HG02870 (cell line): ENCODE measurements around the gene LARP6.
A peak's percentile ranks its signal among the peaks of the same experiment; 100 is the strongest.
"Not testable (repeated sequence)": the region's sequence is repeated elsewhere in the genome, so short reads cannot be mapped to it uniquely, and the experiment has no call there.

Source experiments
- ATAC-seq: cut with Tn5 transposase; IDR thresholded peaks from one replicate; pipeline ENCODE4 v1.9.1; 2021; ENCODE audit warnings: mild to moderate bottlenecking, moderate library complexity; ENCODE audit not compliant: unreplicated experiment

The LARP6 gene

DNA sequence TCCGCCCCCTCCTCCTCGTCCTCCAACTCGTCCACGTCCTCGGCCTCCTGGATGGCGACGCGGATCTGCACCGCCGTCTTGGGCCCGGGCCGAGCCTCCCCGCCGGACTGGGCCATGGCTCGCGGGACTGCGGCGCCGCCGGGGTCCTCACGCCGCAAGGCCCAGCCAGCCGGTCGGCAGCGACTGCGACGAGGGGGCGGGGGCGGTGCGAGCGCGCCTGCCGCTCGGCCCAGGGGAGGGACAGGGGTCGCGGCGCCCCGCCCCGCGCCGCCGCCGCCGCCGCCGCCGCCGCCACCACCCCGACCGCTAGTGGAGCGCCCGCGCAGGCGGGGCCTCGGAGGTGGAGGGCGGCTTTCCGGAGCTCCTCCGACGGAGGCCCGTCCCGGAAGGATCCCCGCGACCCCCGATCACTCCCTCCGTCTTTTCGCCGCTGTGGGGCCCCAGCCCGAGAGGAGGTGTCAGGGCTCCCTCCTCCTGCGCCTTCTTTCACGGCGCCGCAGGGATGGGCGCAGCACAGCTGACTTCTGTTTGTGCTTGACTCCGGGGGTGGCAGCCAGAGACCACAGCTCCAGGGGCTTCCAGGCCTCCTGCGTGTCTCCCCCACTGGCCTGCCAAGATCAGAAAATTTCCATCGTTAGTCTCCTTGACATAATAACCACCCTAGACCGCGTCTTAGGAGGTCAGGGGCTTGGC is at the start of gene LARP6:
TSS of gene LARP6 (minus strand) at position 185 of the 693 bp plus-strand sequence. CDS start at position 116, 69 bp downstream.
- no peak for ATAC-seq

GRCh38 chr15:70902107-70902506 is 48.1 kb upstream of the LARP6 start:
- no peak for ATAC-seq

DNA sequence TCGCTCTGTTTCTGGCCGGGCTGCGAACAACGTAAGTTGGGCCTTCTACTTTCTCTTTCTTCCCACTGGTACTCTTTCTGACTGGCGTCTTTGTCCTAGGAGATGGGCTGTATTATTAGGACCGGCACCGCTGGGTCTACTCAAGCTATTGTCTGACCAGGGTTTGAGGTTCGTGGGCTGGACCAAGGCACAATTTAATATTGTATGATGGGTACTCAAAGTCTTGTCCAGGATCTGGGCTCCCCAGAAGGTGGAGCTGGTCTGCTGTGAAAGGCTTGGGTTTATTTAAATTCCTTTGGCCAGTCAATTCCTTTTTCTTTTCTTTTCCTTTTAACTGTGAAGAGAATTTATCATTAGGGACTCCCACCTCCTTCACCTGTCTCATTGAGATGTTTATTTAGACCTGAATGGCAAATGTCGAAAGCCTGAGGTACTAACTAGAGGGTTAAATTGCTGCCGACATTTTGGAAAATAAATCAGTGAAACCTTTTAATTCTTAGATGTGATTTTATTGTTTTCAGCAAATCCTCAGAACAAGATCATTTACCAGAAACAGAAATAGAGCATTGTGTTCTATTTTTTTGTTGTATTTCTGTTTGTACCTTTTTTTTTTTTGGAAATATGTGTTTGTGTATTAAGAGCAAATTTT is 39.1 kb upstream of the LARP6 start:
- no peak for ATAC-seq

- ATAC-seq, result peak; percentile 79
These were observed 38.3 kb upstream of the LARP6 start, which contains the start of the genes LRRC49 and THAP10 for GRCh38 chr15:70892002-70892911. LRRC49 (plus strand) TSS chr15:70892826; CDS start chr15:70892895, 69 bp downstream. THAP10 (minus strand) TSS chr15:70892433; CDS start chr15:70892272, 161 bp downstream.

DNA sequence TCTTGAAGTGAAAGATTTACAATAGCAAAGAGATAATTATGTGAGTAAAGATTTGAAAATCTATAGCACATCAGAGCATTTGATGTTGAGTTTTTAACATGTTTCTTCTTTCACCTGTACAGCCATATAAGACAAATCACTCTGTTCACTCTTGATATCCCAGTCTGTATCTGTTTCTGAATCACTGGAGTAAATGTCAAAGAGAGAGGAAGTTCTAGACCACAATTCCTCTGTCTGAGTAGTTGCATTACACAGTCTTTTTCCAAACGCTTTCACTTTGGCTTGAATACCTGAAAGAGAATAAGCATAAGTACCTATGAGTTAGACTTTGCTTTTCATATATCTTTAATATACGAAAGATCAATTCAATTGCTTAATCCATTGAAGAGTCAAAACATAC is 28.4 kb upstream of the LARP6 start:
- ATAC-seq, result no peak

DNA sequence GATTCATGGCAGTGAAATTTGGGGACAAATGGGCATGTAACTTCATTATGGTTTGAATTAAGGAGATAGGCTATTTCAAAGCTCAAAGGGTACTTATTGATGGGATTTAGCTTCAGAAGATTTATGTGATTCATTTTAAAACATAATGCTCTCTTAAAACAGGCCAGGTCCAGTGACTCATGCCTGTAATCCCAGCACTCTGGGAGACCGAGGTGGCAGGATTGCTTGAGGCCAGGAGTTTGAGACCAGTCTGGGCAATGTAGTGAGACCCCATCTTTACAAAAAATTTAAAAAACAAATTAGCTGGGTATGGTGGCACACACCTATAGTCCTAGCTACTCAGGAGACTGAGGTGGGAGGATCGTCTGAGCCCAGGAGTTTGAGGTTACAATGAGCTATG is 26.8 kb upstream of the LARP6 start:
- ATAC-seq, result no peak

DNA sequence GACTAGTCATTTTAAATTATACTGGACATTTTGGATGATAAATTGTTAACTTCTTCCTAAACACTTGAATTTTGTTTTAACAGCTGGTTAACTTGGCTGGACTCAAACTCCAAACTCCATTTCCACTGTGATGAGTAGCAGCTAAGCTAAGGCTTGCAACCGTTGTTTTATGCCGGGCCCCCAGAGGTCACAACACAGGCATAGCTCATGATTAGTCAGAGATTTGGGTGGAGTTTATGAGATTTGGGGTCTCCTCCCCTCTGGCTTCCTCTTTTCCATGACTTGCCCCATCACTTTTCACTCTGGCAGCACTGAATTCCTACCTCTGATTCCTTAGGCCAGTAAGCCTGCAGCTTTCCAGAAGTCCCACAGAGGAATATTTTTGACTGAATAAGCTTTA is 25.4 kb upstream of the LARP6 start:
- ATAC-seq, result no peak

GRCh38 chr15:70876683-70877082 is 22.7 kb upstream of the LARP6 start:
- no peak for ATAC-seq

GRCh38 chr15:70876011-70876410 is 22.1 kb upstream of the LARP6 start:
- no peak for ATAC-seq

- ATAC-seq, result no peak
These were observed 21.2 kb upstream of the LARP6 start for GRCh38 chr15:70875001-70875782.

- no peak for ATAC-seq
These were observed 19.5 kb upstream of the LARP6 start for GRCh38 chr15:70873232-70874054.

- not testable (repeated sequence) for ATAC-seq
These were observed 17.5 kb upstream of the LARP6 start for GRCh38 chr15:70871490-70871889.

- no peak for ATAC-seq
These were observed 16.1 kb upstream of the LARP6 start for GRCh38 chr15:70870051-70870450.

- no peak for ATAC-seq
These were observed 15.4 kb upstream of the LARP6 start for GRCh38 chr15:70869346-70869745.

DNA sequence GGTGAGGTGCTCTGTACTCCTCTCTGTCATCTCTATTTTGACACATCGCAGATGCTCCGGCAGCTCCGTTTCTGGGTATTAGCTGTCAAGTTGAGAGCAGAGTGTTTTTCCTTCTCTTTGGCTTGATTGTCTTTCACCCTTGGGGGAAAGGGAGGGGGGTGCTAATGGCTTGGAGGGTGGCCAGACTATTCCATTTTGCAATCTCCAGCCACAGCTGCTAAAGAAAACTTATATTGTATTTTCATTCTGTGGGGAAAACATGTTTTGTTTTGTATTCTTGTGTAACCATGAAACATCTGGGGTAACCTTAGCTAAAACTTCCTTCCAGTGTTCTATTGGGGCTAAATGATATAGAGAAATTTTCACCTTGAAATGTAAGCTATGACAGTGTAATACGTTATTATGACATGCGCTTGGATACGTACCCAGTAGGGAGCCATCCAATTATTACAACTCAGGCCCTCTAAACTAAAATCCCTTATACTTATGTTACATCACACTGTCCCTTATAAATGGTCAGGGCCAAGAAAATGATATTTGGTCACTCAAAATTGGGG is 14.0 kb upstream of the LARP6 start:
- no peak for ATAC-seq

GRCh38 chr15:70866982-70867641 is 13.2 kb upstream of the LARP6 start:
- ATAC-seq, result no peak

DNA sequence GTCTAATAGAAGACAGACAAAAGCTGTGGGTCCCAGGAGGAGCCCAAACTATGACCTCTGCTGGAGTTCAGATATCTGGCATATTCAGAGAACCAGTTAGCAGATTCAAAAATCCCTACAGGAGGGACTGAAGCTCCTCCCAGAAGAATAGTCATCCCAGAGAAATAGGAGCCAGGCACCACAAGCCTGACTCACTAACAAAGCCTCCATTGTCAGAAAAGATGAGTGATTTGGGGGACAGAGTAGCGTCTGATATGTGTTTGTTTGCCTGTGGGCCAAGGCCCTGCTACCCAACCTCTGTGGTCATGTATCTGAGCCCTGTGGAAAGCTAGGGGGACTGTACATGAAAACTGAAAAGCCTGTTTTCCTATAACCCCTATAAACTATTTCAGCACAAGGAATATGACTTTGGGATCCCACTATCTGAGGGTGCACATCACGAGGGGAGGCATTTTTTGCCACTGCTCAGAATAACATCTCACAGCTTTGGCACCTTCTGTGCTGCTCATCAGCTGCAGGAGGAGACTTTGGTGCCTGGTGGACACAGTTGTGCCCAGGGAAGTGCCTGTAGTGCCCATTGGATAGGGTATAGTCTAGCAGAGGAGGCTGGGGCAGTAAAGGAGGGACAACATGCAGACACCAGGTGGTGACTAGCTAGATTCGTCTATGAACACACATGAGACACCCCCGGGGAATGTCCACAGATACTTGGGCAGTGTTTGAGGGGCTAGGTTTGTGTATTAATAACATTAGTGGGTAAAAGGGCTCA is 9.7 kb upstream of the LARP6 start:
- ATAC-seq, result no peak

- no peak for ATAC-seq
These were observed 6.0 kb upstream of the LARP6 start for GRCh38 chr15:70859998-70860397.
